PFSK-1 (cell line): ENCODE results near the gene KCNE4.

ENCODE experiments used
- FOXP2 ChIP-seq: optimal IDR thresholded peaks from 2 replicates; pipeline ENCODE3; 2011; ENCODE audit warnings: borderline replicate concordance, control low read depth, inconsistent platforms; ENCODE audit not compliant: insufficient read depth; ENCODE audit errors: extremely low read length, extremely low read depth
- POLR2AphosphoS5 ChIP-seq: IDR thresholded peaks from 2 replicates; pipeline ENCODE4 v1.6.1; 2012; ENCODE audit warnings: low read depth, mild to moderate bottlenecking, control low read depth, low read length, moderate library complexity
- REST ChIP-seq, 2 experiments: IDR thresholded peaks; 2 replicates each; pipeline versions ENCODE4 v1.6.1 to v1.8.0; 2011 to 2012; ENCODE audit warnings: low read depth in 2 of 2, low read length in 2 of 2, control low read depth in 1 of 2, inconsistent platforms in 1 of 2, mild to moderate bottlenecking in 1 of 2, moderate library complexity in 1 of 2; ENCODE audit not compliant: insufficient read depth in 1 of 2
- SIN3A ChIP-seq: IDR thresholded peaks from 2 replicates; pipeline ENCODE4 v1.6.1; 2012; ENCODE audit warnings: mild to moderate bottlenecking, low read length, moderate library complexity, borderline replicate concordance; ENCODE audit not compliant: insufficient read depth
- TAF1 ChIP-seq: IDR thresholded peaks from 2 replicates; pipeline ENCODE4 v1.6.1; 2012; ENCODE audit warnings: low read length, control low read depth, borderline replicate concordance; ENCODE audit not compliant: insufficient read depth

Gene KCNE4

GRCh38 chr2:223072826-223073225 is 20.8 kb downstream of the KCNE4 start:
- TF ChIP-seq FOXP2: no peak
- TF ChIP-seq POLR2AphosphoS5: no peak
- no peak for TF ChIP-seq REST (IDR thresholded peaks at IDR 0.05; ENCODE audit: insufficient read depth in 1 of 2, low read depth in 2 of 2, low read length in 2 of 2)
- no peak for TF ChIP-seq SIN3A
- no peak for TF ChIP-seq TAF1

- no peak for TF ChIP-seq TAF1
- no peak for TF ChIP-seq SIN3A
- TF ChIP-seq REST (IDR thresholded peaks at IDR 0.05; ENCODE audit: insufficient read depth in 1 of 2, low read depth in 2 of 2, low read length in 2 of 2): no peak
- TF ChIP-seq FOXP2: no peak
- TF ChIP-seq POLR2AphosphoS5: no peak
Measured at GRCh38 chr2:223075301-223076270, 23.6 kb downstream of the KCNE4 start.

GRCh38 chr2:223076573-223076972 is 24.6 kb downstream of the KCNE4 start:
- TF ChIP-seq POLR2AphosphoS5: no peak
- no peak for TF ChIP-seq REST (IDR thresholded peaks at IDR 0.05; ENCODE audit: insufficient read depth in 1 of 2, low read depth in 2 of 2, low read length in 2 of 2)
- no peak for TF ChIP-seq FOXP2
- TF ChIP-seq SIN3A: no peak
- no peak for TF ChIP-seq TAF1

- no peak for TF ChIP-seq SIN3A
- no peak for TF ChIP-seq REST (IDR thresholded peaks at IDR 0.05; ENCODE audit: insufficient read depth in 1 of 2, low read depth in 2 of 2, low read length in 2 of 2)
- no peak for TF ChIP-seq POLR2AphosphoS5
- no peak for TF ChIP-seq TAF1
- no peak for TF ChIP-seq FOXP2
Measured at GRCh38 chr2:223078482-223078881, 26.5 kb downstream of the KCNE4 start.

GRCh38 chr2:223079378-223079777 is 27.4 kb downstream of the KCNE4 start:
- no peak for TF ChIP-seq FOXP2
- no peak for TF ChIP-seq SIN3A
